Loucy (cell line): Measurements from ENCODE around the gene COPE.

ENCODE experiments used
- H2AFZ ChIP-seq: fragments of 200-600 bp; sonication (generic); 2 replicates; pipeline ENCODE4 v1.6.0; 2016; ENCODE audit warnings: antibody characterized with exemption, mild to moderate bottlenecking, low read length, moderate library complexity
- H3F3A ChIP-seq: fragments of 200-600 bp; 2 replicates; pipeline ENCODE4 v1.6.0; 2016; ENCODE audit warnings: antibody characterized with exemption, low read depth, mild to moderate bottlenecking
- H3K27me3 ChIP-seq: fragments of 200-600 bp; sonication (generic); 2 replicates; pipeline ENCODE4 v1.6.1; 2014; ENCODE audit warnings: low read length, mild to moderate bottlenecking; ENCODE audit not compliant: insufficient read depth, poor library complexity, severe bottlenecking
- H3K36me3 ChIP-seq: fragments of 200-600 bp; sonication (generic); 2 replicates; pipeline ENCODE4 v1.6.1; 2016; ENCODE audit warnings: low read length; ENCODE audit not compliant: insufficient read depth
- H3K4me1 ChIP-seq: fragments of 200-600 bp; sonication (generic); 2 replicates; pipeline ENCODE4 v1.5.1; 2014; ENCODE audit warnings: low read length, mild to moderate bottlenecking; ENCODE audit not compliant: insufficient read depth, poor library complexity, severe bottlenecking
- H3K4me2 ChIP-seq: fragments of 200-600 bp; sonication (generic); 2 replicates; pipeline ENCODE4 v1.6.0; 2014; ENCODE audit warnings: antibody characterized with exemption, low read length, low read depth, mild to moderate bottlenecking; ENCODE audit not compliant: poor library complexity, severe bottlenecking
- H3K4me3 ChIP-seq: fragments of 200-600 bp; sonication (generic); 2 replicates; pipeline ENCODE4 v1.5.1; 2014; ENCODE audit warnings: low read length, mild to moderate bottlenecking, mixed read lengths; ENCODE audit not compliant: poor library complexity, severe bottlenecking
- H3K79me2 ChIP-seq: fragments of 200-600 bp; sonication (generic); 2 replicates; pipeline ENCODE4 v1.6.1; 2014; ENCODE audit warnings: low read length; ENCODE audit not compliant: insufficient read depth
- H3K9ac ChIP-seq: fragments of 200-600 bp; sonication (generic); 2 replicates; pipeline ENCODE4 v1.6.0; 2014; ENCODE audit warnings: mild to moderate bottlenecking, low read depth, low read length, moderate library complexity; ENCODE audit not compliant: poor library complexity, severe bottlenecking
- H3K9me2 ChIP-seq: fragments of 200-600 bp; sonication (generic); replicated peaks from 2 replicates; pipeline ENCODE4 v1.6.1; 2016; ENCODE audit warnings: low read depth, low read length, mixed read lengths
- H3K9me3 ChIP-seq: fragments of 200-600 bp; sonication (generic); 2 replicates; pipeline ENCODE4 v1.6.1; 2014; ENCODE audit warnings: mild to moderate bottlenecking, antibody characterized with exemption, low read length, low read depth; ENCODE audit not compliant: insufficient read depth
- H4K20me1 ChIP-seq: fragments of 200-600 bp; sonication (generic); 2 replicates; pipeline ENCODE4 v1.6.0; 2014; ENCODE audit warnings: antibody characterized with exemption, low read length, mild to moderate bottlenecking; ENCODE audit not compliant: insufficient read depth, poor library complexity, severe bottlenecking
- EZH2phosphoT487 ChIP-seq: fragments of 200-600 bp; IDR thresholded peaks from 2 replicates; pipeline ENCODE4 v1.6.1; 2018; ENCODE audit warnings: antibody characterized with exemption, mild to moderate bottlenecking, moderate library complexity, borderline replicate concordance
- TF ChIP-seq, protein P1 (sequence below): fragments of 200-600 bp; sonication (generic); conservative IDR thresholded peaks from 2 replicates; pipeline ENCODE4 v1.5.1; 2014; ENCODE audit warnings: mild to moderate bottlenecking, antibody characterized with exemption, low read length

The COPE gene

DNA sequence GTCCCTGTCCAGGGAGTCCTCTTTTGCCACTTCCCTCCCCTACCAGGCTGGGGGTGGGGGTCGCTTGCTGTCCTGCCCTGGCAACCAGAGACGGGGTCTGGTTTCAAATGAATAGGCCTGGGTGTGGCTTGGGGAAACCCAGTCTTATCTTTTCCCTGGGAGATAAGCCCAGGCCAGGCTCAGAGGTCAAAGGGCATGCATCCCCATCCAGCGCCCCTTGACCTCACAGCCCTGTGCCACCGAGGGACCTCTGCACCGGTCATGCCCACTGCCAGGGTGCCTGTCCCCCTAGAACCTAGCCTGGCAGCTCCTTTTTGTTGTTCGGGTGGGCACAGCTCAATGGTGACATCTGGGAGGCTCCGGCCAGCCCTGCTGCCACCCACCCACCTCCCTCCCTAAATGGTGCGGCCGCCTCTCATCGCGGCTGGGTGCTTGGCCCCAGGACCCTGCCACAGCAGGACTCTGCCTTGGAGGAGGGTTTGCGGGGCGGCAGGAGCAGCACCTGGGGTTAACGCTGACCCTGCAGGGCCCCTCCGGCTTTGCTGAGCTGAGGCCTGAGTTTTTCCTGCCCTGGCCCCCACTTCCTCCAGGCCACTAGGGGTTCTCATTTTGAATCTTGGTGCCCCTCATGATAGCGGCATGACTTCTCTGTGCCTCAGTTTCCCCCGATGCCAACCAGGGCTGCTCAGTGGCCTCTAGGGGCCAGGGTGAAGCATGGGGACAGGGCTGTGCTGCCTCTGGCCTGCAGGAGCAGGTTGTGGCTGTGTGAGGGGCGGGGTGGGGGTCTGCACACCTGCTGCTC lies 20.4 kb downstream of the COPE start:
- no peaks in the 10 kb centered on the region for H3K36me3 ChIP-seq
- no peaks in the 10 kb centered on the region for H3F3A ChIP-seq
- no peaks in the 10 kb centered on the region for H3K27me3 ChIP-seq
- H3K9me2 ChIP-seq, result no peaks in the 10 kb centered on the region
- H3K9ac ChIP-seq, result no peak overlapping the region
- no peak overlapping the region for H3K4me3 ChIP-seq
- H3K9me3 ChIP-seq, result no peaks in the 10 kb centered on the region
- H4K20me1 ChIP-seq, result no peaks in the 10 kb centered on the region
- H3K79me2 ChIP-seq, result no peaks in the 10 kb centered on the region
- H3K4me1 ChIP-seq, result no peaks in the 10 kb centered on the region
- no peak for TF ChIP-seq EZH2phosphoT487
- TF ChIP-seq, protein P1, sequence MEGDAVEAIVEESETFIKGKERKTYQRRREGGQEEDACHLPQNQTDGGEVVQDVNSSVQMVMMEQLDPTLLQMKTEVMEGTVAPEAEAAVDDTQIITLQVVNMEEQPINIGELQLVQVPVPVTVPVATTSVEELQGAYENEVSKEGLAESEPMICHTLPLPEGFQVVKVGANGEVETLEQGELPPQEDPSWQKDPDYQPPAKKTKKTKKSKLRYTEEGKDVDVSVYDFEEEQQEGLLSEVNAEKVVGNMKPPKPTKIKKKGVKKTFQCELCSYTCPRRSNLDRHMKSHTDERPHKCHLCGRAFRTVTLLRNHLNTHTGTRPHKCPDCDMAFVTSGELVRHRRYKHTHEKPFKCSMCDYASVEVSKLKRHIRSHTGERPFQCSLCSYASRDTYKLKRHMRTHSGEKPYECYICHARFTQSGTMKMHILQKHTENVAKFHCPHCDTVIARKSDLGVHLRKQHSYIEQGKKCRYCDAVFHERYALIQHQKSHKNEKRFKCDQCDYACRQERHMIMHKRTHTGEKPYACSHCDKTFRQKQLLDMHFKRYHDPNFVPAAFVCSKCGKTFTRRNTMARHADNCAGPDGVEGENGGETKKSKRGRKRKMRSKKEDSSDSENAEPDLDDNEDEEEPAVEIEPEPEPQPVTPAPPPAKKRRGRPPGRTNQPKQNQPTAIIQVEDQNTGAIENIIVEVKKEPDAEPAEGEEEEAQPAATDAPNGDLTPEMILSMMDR, result no peak
- H3K4me2 ChIP-seq, result no peak overlapping the region
- H2AFZ ChIP-seq, result no peak overlapping the region

DNA sequence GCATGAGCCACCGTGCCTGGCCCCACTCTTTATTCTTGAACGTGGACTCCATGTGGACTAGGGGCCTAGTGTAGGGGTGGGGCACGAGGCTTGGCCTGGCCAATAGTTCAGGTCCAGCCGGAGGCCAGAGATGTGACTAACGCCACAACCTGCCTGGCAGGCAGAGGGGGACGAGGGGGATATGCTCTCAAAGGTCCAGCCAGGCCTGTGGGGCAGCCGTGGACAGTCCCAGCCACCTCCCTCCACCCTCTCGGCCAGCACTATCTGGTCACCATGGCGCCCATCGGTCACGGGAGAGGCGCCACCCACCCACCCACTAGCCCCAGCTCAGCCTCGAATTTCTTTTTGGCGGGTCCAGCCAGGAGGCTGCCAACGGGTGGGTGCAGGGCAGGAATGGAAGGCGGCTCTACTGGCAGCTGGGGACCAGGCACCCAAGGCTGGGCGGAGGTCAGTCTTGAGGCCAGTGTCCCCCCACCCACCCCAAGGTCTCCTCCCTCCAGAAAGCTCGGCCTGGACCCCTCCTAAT lies 21.0 kb downstream of the COPE start:
- H3F3A ChIP-seq, result no peaks in the 10 kb centered on the region
- no peaks in the 10 kb centered on the region for H3K79me2 ChIP-seq
- no peak overlapping the region for H3K9ac ChIP-seq
- H3K9me2 ChIP-seq, result no peaks in the 10 kb centered on the region
- no peaks in the 10 kb centered on the region for H3K4me1 ChIP-seq
- no peaks in the 10 kb centered on the region for H3K9me3 ChIP-seq
- no peak overlapping the region for H3K4me3 ChIP-seq
- no peak overlapping the region for H3K4me2 ChIP-seq
- no peaks in the 10 kb centered on the region for H4K20me1 ChIP-seq
- H3K36me3 ChIP-seq, result no peaks in the 10 kb centered on the region
- no peaks in the 10 kb centered on the region for H3K27me3 ChIP-seq
- TF ChIP-seq EZH2phosphoT487, result no peak
- TF ChIP-seq, protein P1, result no peak
- no peak overlapping the region for H2AFZ ChIP-seq

DNA sequence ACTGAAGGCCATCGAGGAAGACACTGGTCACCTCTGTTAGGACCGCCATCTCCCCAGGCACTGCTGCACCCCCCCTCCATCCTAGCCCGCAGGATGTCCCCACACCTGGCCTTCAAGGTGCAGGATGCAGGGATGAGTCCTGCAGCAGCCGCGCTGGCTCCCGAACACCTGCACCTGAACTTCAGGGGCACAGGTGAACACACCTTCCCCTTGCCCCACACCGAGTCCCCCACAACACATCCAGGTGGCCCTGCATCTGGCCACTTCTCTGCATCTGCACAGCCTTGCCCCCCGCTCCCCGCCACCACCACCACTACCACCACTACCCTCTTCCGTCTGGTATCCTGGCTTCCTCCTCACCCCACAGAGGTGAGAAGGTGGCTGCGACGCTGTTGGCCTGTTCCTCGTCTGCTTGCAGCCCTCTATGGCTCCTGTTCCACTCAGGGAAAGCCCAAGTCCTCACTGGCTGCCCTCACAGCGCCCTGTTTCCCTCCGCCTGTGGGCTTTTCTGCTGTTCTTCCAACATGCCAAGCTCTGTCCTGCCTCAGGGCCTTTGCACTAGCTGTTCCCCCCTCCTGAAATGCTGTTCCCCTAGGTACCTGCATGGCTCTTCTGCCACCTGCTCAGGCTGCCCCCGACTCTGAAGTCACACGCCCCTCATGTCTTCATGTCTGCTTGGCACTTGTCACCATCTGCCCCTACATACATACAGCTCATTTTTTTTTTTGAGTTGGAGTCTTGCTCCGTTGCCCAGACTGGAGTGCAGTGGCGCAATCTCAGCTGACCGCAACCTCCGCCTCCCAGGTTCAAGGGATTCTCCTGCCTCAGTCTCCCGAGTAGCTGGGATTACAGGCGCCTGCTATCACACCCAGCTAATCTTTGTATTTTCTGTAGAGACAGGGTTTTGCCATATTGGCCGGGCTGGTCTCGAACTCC lies 21.8 kb downstream of the COPE start:
- H3K9ac ChIP-seq, result no peak overlapping the region
- H3K4me1 ChIP-seq, result no peaks in the 10 kb centered on the region
- H3K9me3 ChIP-seq, result no peaks in the 10 kb centered on the region
- H3K36me3 ChIP-seq, result no peaks in the 10 kb centered on the region
- H4K20me1 ChIP-seq, result no peaks in the 10 kb centered on the region
- H3K27me3 ChIP-seq, result no peaks in the 10 kb centered on the region
- H3K4me3 ChIP-seq, result no peak overlapping the region
- H3K4me2 ChIP-seq, result no peak overlapping the region
- H3K79me2 ChIP-seq, result no peaks in the 10 kb centered on the region
- H2AFZ ChIP-seq, result no peak overlapping the region
- no peaks in the 10 kb centered on the region for H3F3A ChIP-seq
- H3K9me2 ChIP-seq, result no peaks in the 10 kb centered on the region
- TF ChIP-seq, protein P1, result no peak
- no peak for TF ChIP-seq EZH2phosphoT487
